NB4 (cell line): Measurements from ENCODE around the gene STON1.
"Not testable (repeated sequence)": the region's sequence is repeated elsewhere in the genome, so short reads cannot be mapped to it uniquely, and the experiment has no call there.

Experiments
- DNase-seq: peaks from one replicate; pipeline ENCODE4 v3.0.0; 2010; ENCODE audit warnings: low read depth
- H3K4me3 ChIP-seq: one replicate; pipeline ENCODE4 v1.5.1; 2011; ENCODE audit warnings: mild to moderate bottlenecking, low read depth, low read length, moderate library complexity
- MYC ChIP-seq: IDR thresholded peaks from 2 replicates; pipeline ENCODE4 v1.6.1; 2011; ENCODE audit warnings: low read depth, low read length
- POLR2A ChIP-seq: IDR thresholded peaks from 2 replicates; pipeline ENCODE4 v1.6.1; 2011; ENCODE audit warnings: mild to moderate bottlenecking; ENCODE audit not compliant: insufficient read length; ENCODE audit errors: extremely low read depth
- TF ChIP-seq, protein P1 (sequence below): IDR thresholded peaks from one replicate; pipeline ENCODE4 v1.5.1; 2012; ENCODE audit warnings: low read depth, low read length
- TF ChIP-seq, protein P2 (sequence below): IDR thresholded peaks from 2 replicates; pipeline ENCODE4 v1.6.1; 2011; ENCODE audit warnings: low read depth, low read length

Gene STON1

DNA sequence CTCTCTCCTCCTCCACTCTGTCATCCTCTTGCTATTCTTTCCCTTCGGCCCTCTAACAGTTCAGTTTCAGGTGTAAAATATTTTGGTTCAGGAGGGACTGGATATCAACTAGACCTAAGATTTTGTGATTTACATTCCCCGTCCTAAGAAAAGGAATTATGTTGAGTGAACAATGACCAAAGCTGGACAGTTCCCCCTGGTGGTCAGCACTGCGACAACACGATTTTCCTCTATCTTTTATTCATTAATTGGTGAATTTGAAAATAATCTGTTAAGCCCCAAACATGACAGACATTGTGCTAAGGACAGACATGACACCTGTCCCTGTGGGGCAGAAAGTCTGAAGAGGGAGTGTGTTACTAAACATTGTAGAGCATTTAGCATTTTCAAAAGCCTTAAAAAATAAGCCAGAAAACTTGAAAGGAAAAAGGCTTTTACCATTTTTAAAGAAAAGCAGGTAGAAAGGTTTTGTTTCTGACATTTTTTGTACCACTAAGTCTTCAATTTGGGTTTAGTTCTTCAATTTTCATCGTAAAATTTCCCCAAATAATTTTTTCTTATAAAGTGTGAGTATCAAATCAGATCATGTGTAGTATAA, 59.3 kb downstream of the STON1 start:
- TF ChIP-seq, protein P1, sequence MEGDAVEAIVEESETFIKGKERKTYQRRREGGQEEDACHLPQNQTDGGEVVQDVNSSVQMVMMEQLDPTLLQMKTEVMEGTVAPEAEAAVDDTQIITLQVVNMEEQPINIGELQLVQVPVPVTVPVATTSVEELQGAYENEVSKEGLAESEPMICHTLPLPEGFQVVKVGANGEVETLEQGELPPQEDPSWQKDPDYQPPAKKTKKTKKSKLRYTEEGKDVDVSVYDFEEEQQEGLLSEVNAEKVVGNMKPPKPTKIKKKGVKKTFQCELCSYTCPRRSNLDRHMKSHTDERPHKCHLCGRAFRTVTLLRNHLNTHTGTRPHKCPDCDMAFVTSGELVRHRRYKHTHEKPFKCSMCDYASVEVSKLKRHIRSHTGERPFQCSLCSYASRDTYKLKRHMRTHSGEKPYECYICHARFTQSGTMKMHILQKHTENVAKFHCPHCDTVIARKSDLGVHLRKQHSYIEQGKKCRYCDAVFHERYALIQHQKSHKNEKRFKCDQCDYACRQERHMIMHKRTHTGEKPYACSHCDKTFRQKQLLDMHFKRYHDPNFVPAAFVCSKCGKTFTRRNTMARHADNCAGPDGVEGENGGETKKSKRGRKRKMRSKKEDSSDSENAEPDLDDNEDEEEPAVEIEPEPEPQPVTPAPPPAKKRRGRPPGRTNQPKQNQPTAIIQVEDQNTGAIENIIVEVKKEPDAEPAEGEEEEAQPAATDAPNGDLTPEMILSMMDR: peak; percentile 67
- TF ChIP-seq POLR2A: no peak

DNA sequence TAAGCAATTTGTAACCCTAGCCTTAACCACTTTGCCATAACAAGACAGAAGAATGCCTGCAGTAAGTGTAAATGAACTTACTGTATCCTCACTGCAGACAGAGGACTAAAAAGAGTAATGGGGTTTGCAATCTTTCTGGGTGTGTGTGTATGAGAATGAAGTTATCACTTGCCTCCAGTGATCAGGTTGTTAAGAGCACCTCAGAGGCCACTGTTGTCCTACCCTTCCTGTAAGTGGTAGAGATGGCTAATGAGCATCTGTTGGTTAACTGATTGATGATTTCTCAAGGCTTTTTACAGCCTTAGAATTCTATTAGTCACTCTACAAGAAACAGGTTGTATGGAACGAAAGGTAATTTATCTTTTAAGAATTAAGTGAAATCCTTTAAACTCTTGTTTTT, 60.1 kb downstream of the STON1 start:
- H3K4me3 ChIP-seq: no peak overlapping the region
- no peak for DNase-seq
- TF ChIP-seq, protein P1: no peak
- TF ChIP-seq MYC: no peak
- TF ChIP-seq, protein P2, sequence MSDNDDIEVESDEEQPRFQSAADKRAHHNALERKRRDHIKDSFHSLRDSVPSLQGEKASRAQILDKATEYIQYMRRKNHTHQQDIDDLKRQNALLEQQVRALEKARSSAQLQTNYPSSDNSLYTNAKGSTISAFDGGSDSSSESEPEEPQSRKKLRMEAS: no peak
- no peak for TF ChIP-seq POLR2A

More for the DNA sequence above, 59.3 kb downstream of the STON1 start:
- no peak overlapping the region for H3K4me3 ChIP-seq
- DNase-seq: peak; percentile 53

DNA sequence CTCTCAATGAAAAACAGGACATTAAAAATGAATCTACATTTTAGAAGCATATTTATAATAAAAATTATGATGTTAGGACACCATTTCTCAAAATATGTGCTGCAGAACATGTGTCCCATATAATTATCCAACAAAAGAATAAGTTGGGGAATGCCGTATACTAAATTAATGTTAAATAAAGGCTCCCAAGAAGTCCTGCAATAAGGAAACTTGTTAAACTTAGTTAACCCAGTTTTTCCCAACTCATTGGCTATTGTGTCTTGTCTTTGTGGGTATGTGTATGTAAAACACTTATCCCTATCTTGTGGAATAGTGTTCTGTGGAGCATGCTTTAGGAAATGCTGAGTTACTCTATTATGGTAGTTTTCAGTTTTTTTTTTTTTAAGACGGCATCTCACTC, 62.1 kb downstream of the STON1 start:
- DNase-seq: no peak
- H3K4me3 ChIP-seq: no peak overlapping the region
- TF ChIP-seq, protein P2: no peak

DNA sequence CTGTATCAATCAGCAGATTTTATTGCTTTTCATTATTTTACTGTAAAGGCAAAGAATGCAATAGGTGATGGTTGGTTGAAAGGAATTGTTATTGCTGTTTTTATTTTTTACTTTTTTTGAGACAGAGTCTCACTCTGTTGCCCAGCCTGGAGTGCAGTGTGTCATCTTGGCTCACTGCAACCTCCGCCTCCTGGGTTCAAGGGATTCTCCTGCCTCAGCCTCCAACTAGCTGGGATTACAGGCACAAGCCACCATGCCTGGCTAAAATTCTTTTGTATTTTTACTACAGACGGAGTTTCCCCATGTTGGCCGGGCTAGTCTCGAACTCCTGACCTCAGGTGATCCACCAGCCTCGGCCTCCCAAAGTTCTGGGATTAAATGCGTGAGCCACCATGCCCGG, 66.8 kb downstream of the STON1 start:
- not testable (repeated sequence) for H3K4me3 ChIP-seq, DNase-seq

DNA sequence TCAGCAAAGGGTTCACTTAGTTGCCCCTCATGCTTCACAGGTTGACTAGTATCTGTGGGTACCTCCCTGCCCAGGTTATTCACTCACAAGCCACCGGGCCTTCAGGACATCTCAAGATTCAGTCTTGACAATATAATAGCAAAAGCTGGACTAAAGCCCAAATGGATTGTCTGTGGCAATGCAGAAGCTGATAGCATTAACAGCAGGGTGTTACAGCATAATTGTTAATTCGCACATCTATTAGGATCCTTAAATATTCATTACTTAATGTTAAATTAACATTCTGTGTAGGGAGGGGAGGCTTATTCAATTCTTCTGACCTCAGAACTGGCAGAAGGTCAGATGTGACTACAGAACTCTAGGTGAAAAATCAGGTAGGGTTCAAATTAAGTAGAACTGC, 67.5 kb downstream of the STON1 start:
- no peak for DNase-seq
- TF ChIP-seq POLR2A (no peak), MYC (no peak)
- TF ChIP-seq, protein P2: no peak
- no peak overlapping the region for H3K4me3 ChIP-seq

DNA sequence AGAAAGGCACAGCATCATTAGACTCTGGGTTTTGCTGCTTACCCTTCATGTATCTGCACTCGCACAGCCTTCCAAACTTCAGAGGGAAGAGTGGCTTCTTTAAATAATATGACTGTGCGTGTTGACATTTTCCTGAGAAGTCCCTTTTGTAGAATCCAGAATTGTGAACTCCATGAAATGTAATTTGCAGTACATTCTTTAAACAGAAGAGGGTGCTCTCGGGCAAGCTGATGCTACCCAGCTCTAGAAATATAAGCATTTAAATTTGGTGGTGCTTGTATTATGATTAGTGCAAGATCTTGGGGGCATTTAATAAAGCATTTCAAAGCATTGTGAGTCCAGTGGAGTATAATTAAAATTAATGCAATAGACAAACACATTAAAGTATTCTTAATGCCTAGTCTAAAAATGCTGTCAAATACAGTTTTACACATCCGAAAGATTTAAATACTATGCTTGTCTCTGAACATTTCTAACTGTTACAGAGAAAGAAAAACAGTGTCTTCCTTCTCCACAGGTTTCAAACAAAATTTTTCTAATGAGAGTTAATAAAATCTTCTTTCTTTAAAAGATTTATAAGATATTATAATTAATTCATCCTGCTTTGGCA, 70.4 kb downstream of the STON1 start:
- H3K4me3 ChIP-seq: no peak overlapping the region
- TF ChIP-seq, protein P1: peak; percentile 69
- no peak for TF ChIP-seq MYC
- peak; percentile 61 for DNase-seq

DNA sequence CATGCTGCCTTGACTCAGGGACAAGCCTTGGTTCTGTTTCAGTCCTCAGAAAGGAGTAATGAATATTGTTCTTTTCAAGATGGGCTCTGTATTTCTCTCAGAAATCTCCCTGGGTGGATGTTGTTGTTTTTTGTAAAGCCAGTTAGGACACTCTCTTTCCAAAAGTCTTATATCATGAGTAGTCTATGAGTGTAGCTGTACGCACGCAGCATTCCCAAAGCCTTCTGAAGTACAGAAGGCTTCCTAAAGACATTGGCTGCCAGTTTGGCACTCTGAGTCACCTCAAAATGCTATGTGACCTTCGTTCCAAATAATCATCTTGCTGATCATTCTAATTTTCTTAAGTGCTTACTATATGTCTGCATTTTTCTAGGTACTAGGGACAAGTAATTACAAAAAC, 71.0 kb downstream of the STON1 start:
- TF ChIP-seq POLR2A (no peak), MYC (no peak)
- TF ChIP-seq, protein P1: no peak
- TF ChIP-seq, protein P2: no peak
- DNase-seq: no peak
- H3K4me3 ChIP-seq: no peak overlapping the region
